Fibroblast of skin of left quadriceps (primary cell): ENCODE results near the gene STX1B.
"Not testable (repeated sequence)": the region's sequence is repeated elsewhere in the genome, so short reads cannot be mapped to it uniquely, and the experiment has no call there.

ENCODE experiments used
- DNase-seq, 2 experiments: peaks; one replicate each; pipeline ENCODE4 v3.0.0-alpha.2; 2013; ENCODE audit warnings: low read depth in 2 of 2

Gene STX1B

GRCh38 chr16:31013292-31013691 is 2.9 kb upstream of the STX1B start:
- not testable (repeated sequence) for DNase-seq

DNA sequence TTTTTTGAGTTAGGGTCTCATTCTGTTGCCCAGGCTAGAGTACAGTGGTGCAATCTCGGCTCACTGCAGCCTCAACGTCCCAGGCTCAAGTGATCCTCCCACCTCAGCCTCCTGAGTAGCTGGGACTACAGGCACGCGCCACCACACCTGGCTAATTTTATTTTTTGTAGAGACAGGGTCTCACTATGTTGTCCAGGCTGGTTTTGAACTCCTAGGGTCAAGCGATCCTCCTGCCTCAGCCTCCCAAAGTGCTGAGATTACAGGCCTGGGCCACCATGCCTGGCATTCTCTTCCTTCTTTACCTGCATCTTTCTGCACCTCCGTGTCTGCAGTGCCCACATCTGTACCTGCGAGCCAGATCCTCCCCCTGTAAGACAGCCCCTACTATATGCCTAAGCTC is 1.4 kb upstream of the STX1B start:
- not testable (repeated sequence) for DNase-seq

GRCh38 chr16:31009894-31010584 is 399 bp downstream of the STX1B start:
- no peak for DNase-seq

GRCh38 chr16:31009120-31009519 is 1.3 kb downstream of the STX1B start:
- DNase-seq: no peak

DNA sequence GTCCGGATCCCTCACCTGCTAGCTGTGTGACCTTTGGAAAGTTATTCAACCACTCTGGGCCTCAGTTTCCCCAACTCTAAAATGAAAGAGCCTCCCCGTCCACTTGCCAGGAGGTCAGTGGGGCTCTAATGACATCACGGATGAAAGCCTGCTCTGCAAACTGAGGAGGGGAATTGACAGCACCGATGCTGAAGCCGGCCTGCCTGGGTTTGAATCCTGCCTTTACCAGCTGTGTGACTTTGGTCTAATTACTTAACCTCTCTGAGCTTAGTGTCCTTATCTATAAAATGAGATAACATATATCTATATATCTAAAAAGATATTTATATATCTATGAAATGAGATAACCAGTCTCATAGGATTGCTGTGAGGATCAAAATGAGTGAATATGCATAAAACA is 1.9 kb downstream of the STX1B start:
- no peak for DNase-seq

DNA sequence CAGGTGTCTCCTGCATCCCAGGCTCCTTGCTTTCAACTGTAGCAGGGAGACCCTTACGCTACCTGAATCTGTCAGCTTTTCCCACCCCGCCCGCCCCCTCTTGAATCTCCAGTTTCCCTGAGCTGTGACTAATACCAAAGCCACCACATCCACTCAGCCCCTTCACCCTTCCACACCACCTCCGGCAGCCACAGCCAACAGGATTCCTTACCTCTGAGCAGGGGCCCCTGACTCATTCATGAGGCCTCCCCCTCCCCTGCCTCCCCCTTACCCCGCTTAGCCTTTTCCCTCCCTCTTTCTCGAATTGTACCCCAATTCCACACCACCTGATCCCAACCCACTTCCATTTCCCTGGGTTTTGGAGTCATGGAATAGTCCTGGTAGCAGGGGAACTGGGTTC is 2.3 kb downstream of the STX1B start:
- DNase-seq: peak in 1 of 2 experiments; percentile 46

DNA sequence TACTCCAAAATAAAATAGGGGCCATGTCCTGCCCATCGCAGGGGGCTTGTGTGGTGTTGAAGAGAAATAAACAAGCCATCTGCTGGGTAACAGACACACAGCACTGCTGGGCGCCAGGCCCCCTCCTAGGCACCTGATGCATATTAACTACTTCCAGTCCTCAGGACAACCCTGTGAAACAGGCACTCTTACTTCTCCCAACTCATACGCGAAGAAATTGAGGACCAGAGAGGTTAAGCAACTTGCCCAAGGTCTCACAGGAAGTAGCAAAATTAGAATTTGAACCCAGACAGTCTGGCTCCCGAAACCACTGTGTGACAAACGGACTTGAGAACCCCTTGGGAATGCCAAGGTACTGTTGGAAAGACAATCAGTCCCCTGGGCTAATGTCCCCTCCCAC is 2.8 kb downstream of the STX1B start:
- no peak for DNase-seq

DNA sequence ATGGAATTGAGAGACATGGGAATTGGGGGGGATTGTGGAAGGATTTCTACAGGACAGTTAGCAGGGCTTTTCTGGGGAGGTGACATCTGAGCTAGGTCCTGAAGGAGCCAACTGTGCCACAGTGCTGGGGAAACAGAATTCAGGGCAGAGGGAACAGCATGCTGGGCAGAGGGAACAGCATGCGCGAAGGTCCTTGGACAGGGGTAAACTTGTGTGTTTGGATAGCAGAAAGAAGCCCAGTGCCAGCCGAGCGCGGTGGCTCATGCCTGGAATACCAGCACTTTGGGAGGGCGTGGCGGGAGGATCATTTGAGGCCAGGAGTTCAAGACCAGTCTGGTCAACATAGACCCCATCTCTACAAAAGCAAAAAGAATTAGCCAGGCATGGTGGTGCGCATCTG is 3.8 kb downstream of the STX1B start:
- DNase-seq: no peak

DNA sequence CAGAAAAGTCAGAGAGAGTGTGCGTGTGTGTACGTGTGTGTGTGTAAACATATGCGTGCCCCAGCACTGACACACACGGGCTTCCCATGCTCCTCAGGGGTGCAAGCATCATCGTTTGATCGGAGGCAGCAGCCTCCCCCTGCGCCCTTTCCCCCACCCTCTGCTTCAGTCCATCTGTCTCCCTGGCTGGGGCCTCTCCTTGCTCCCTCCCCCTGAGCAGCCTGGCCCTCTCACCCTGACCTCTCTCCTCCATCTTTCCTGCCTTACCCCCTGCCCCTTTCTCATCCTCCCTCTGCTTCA is 4.4 kb downstream of the STX1B start:
- DNase-seq: no peak

GRCh38 chr16:31005350-31006085 is 4.9 kb downstream of the STX1B start:
- DNase-seq: no peak

DNA sequence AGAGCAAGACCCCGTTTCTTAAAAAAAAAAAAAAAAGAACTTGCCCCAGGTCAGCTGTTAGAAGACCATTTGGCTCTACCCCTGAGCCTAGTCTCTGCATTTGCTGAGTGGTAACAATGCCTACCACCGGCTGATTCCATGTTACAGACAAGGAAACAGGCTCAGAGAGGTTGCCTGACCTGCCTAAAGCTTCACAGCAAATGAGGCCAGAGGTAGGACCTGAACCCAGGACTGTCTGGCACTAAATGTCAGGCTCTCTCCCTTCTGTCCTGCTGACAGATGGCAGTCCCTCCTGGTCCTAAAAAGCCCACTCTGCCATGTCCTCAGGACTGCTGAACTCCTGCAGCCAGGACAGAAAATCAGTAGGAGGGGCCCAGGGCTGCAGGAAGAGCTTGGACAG is 5.8 kb downstream of the STX1B start:
- no peak for DNase-seq

DNA sequence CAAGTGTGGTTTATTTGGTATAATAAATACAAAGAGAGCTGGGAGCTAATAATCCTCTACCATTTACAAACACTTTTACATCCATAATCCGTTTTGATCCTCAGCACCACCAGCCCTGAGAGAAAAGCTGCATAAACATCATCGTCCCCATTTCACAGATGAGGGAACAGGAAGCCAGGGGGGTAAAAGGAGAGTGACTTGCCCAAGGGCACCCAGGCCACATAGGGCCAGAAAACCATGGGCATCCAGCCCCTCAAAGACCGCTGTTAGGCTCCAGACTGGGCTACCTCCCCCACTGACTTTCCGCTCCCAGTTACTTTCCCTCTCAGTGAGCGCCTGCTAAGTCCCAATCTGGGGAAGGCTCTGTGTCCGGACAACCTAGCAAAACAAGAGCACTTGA is 6.7 kb downstream of the STX1B start:
- no peak for DNase-seq

GRCh38 chr16:31002862-31003341 is 7.5 kb downstream of the STX1B start:
- DNase-seq: no peak

DNA sequence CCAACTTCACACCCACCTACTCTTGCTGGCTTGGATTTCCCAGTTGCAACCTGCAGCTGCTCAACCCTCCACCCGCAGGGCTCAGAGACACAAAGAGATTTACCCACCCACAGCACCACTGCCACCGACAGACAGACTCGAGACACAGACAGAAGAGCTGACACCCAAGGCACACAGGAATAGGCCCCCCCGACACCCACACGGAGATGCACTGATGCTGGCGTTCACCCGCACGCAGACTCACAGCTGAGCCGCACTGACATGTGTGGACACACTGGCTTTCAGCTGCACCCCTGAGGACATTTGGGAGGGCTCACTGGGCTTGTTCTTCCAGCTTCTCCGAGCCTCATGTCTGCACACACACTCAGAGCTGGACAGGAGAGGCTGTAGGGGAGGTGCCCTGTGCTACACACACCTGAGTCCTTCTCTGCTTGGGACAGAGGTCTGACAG is 8.2 kb downstream of the STX1B start:
- no peak for DNase-seq

DNA sequence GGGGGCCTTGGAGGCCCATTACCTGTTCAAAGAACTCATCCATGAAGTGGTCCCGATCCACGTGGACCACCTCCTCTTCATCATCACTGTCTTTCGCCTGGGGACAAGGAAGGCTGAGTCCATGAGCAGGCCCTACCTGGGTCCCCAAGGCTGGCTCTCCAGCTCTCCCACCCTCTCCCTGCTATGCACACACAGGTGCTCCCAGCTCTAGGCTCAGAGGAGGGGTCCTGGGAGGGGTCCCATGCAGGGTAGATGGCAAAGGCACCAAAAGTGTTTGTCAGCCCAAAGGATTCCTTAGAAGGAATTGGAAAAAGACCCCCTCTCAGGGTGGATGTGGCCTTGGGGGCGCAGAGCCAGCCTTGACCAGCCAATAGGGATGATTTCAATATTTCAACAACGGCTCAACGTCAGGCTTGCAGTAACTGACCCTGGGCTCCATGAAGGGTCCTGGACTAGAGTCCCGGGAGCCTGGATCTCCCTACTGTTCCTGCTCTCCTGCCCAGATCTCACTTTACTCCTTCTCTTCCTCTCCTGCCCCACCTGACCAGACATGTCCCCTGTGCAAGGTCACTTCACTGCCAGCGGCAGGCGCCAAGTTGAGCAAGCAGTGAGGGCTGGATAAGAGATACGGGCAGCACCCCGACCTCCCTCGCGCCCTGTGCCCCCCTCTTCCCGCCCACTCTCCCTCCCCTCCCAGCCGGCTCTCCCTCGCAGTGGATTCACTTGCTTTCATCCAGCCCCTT is 8.8 kb downstream of the STX1B start:
- DNase-seq: no peak

- DNase-seq: no peak
These were observed 9.6 kb downstream of the STX1B start for GRCh38 chr16:31000671-31001382.

DNA sequence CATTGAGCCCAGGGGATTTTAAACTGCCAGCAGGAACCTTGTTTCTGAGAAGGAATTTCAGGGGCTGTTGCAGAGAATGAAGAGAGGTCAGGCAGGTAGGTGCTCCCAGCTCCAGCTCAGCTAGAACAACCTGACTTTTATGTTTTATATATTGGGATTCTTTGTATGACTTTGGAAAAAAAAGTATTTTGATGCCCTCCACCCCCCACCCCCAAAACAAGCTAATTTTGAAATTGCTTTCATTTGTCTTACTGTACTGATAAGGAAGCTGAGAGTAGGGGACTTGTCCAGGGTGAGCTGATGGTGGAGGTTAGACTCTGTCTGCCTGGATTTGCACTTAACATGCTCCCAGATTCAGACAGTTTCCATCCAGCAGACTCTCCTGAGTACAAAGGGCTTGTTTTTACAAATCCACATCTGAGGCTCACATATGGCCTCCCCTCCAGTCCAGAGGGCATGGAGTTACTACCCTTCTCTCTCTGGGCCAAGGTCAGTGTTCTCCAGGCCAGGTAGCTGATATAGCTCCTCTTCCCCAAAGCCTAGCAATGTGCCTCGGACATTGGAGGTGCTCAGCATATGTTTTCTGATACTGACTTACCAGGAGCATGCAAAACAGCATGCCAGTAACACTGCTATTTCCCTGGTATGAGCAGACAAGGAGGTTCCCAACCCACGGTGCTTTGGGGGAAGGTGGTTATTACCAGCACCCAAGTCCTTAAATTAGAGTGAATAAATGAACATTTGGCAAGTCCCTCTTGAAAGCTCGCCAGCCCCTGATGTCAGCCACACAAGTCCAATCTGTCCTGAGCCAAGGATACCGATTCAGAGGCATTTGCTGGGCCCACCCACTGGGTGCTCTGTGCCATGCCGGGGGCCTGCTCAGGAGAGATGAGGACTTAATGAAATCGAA is 11.3 kb downstream of the STX1B start:
- no peak for DNase-seq

DNA sequence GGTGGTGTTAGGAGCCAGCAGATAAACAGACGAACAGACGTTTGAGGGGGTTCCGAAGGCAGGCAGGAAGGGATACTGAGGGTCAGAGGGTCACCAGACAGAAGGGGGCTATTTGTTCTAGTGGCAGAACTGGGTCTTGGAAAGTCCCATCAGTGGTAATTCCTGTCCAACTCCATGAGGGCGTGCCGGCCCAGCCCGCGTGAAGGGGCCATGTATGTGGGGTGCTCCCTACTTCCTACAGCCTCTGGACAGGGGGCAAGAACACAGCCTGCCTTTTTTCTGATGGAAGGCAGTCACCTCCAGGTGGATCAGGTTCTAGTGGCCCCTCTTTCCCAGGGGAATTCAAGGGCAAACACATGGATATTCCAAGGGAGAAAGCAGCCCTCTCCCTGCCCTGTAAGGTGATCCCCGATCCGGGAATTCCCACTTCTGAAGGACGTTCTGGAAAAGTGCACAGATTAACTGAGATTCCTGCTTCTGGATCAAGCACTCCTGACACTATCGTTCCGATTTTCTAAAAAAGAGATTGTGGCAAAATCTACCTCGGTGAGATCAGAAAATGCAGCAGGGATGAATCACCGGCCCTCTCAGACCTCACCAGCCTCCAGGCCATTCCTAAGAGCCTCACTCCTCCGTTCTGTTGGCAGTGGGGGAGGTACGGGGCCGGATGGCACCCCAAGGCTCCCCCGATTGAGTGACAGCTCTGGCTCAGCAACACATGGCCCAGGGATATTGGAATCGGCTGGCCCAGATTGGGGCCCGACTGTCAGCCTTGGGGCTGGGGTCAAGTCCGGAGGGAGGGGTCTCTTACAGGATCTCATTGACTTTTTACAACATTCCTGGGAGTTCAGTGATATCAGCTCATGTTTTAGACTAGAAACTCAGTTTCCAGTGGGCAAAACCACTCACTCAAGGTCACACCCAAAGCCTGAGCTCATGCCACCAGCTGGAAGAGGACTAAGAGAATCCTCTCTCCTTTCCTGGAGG is 12.4 kb downstream of the STX1B start:
- DNase-seq: peak in 1 of 2 experiments; percentile 44

DNA sequence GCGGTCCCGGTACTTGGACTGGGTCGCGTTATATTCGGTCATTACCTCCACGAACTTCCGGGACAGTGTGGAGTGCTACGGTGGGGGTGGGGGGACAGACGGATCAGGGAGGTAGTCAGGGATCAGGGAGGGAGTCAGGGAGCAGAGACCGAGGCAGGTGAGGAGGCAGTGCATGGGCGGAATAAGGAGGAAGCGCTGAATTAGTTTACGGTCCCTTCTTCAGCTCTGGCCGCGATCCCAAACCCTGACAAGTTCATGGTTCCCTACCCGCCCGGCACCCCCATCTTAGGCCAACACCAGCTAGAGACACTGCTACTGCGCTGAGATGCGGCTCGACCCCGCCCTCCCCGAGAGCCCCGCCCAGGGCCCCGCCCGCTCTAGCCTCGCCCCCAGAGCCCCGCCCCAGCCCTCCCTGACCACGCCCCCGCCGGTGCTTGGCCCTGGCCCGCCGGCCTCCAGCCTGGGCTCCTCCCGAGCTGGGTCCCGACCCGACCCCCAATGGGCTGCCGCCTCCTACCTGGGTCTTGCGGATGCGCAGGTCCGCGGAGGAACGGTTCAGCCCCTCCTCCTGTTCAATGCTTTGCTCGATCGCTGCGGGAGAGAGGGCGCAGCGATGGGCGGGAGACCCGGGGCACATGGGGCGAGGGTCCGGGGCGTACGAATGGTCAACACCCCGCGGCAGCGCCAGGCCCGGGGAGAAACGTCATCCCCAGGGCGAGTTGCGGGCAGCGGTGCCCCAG is 13.3 kb downstream of the STX1B start:
- peak in 1 of 2 experiments; percentile 36 for DNase-seq
